IPS-NIHi7 (cell line): Measurements from ENCODE around the gene TNC.
A peak's percentile ranks its signal among the peaks of the same experiment; 100 is the strongest.

Source experiments
- DNase-seq: peaks from one replicate; pipeline ENCODE4 v3.0.0; 2012; ENCODE audit warnings: mixed read lengths; ENCODE audit errors: extremely low spot score

TNC gene

DNA sequence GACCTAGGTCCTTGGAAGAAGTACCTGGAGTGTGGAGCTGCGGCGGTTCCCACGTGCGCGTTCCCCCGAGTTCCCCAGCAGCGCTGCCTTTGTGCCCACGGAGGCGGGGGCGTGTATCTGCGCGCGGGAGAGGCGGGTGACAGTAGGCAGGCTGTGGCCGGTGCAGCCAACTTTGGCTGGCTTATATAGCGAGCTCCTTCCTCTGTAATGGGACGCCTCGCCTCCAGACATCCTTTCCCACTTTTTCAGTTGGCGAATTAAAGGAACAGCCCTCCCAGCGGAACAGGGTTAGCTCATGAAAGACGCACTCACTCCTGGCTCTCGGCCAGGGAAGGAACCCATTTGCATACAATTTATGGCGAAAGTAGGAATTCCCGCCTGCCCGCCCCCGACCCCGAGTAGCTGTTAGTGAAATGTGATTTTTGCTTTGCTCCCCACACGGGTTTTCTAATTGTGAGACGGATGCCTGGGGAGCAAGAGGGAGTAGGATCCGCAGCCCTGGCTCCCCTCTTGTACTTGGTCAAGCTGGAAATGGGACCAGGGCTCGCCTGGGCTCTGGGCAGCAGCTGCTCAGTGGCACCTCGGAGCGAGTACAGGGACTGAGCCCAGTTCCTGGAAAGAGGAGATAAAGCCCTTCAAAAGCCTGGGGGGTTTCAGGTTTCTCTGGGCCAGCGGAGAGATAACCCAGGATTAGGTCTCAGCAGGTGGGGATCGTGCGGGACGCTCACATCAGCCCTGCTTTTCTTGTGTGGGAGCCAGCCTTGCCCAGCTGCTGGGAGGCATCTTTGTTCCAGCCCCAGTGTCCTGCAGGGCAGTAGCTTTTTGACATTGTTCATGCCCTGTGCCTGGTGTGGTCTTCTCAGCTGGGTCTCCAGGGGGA lies at the start of gene TNC:
TSS of gene TNC (minus strand) at position 159 of the 880 bp plus-strand sequence. CDS start 27,139 bp downstream, outside the sequence.
- peak; percentile 74 for DNase-seq

DNA sequence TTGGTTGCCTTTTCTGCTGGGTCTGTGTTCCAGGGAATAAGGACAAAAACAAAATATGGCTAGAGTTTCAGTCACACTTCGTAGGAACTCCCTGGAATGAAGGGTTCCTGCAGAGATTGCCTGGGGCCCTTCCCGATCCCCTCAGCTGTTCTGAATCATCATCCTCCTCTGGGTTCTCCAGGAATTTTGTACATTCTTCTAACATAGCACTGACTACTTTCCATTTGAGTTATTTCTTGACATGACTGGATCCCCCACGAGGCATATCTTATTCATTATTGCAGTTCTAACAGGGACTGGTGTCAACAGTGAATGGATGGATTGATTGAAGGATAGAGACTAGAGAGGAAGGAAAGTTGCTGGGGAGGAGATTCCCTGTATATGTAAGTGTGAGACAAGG lies 49.2 kb upstream of the TNC start:
- no peak for DNase-seq

DNA sequence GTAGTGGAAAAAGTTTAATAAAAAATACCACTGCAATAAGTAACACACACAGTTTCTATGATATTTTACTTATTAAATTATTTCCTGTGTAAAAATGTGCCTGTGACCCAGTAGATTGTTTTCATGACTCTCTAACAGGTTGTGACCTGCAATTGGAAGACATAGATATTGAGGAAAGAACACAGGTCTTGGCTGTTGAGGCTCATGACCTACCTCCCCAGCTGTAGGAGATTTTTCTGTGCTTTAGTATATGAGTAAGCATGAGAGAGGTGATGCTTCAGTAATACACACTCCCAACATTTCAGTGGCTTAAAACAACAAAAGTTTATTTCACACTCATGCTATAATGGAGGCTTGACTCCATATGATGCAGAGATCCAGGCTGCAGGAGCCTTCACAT lies 47.3 kb upstream of the TNC start:
- no peak for DNase-seq

DNA sequence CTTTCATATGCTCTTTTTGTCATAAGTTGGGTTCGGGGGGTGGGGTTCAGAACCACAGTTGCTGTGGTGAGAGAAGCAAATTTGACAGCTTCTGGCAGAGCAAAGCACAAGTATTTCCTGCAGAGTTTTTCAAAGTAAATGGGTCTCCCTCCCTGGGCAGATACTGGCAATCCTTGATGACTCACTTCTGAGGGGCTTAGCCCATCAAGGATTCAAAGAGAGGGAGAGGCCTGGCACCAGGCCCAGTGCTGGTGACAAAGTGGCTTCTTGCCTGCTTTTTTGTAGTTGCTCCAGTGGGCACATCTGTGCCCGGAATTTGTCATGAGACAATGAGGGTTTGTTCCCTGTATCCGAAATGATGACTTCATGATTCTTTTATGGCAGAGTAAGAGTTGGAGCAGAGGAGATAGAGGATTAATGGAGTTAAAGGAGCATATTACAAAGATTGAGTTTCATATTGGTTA lies 46.6 kb upstream of the TNC start:
- DNase-seq: peak; percentile 56

DNA sequence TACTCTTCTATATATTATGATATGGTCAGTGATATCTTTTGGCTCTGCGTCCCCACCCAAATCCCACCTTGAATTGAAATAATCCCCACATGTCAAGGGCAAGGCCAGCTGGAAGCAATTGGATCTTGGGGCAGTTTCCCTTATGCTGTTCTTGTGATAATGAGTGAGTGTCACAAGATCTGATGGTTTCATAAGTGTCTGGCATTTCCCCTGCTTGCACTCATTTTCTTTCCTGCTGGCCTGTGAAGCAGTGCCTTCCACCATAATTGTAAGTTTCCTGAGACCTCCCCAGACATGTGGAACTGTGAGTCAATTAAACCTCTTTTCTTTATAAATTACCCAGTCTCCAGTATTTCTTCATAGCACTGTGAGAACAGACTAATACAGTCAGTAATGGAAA lies 45.0 kb upstream of the TNC start:
- no peak for DNase-seq

DNA sequence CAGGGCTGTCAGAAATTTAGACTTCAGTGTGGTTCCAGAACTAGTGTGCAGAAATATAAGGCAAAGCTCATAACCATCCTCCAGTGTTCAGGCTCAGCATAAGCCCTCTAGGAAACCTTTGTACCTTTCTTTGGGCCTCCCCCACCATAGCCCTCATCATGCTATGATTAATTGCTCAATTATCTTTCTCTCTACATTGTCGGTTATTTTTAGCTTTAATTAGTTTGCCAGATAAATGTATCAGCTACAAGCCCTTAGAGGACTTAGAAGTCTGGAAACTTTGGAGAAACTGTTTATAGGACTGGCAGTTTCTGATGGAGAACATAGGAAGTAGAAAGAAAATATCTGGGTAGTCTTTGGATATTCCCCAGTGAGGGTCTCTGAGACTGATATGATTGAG lies 43.5 kb upstream of the TNC start:
- no peak for DNase-seq

DNA sequence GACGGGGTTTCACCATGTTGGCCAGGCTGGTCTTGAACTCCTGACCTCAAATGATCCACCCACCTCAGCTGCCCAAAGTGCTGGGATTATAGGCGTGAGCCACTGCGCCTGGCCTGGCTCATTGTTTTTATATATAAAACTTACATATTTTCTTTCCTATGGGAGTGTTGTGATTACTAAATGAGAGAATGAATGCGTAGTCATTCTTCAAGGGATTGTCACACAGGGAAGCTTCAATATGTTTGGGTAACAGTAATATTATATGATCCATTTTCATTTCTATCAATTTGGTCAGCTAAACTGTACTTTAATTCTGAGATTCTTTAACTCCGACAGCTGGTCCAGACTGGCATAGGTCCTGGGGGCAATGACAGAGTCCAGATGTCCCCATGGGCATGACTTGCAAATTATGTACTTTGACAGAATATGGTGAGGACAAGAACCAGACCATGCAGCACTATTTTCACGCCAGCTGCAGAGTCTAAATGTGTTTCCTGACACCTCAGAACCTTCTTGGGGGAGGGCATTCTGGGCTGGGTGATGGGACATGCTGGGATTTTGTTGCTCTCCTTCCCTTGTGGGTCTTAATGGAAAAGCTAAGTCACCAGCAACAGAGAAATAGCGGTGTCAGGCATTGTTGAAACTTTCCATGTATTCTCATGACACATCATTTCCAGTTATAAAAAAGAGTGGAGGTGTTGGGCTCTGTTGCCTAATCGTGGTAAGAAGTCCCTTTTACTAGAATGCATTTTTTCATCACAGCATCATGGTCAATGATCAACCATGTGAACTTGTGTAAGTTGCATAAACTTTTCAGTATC lies 40.9 kb upstream of the TNC start:
- no peak for DNase-seq

DNA sequence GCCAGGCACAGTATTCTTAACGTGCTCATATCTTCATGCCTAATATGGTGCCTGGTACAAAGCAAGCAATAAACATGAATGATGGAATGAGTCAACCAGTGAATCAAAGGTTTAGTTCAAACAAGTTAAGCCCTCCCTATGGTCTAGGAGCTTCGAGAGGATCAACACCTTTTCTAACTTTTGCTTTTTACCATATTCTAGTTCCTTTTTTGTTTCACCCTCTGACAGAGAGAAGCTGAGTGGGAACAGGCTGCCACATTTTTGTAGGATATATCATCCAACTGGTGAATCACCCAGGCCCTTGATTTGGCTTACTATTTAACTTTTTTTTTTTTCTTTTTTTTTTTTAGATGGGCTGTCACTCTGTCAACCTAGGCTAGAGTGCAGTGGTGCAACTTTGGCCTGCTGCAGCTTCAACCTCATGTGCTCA lies 39.3 kb upstream of the TNC start:
- DNase-seq: no peak

DNA sequence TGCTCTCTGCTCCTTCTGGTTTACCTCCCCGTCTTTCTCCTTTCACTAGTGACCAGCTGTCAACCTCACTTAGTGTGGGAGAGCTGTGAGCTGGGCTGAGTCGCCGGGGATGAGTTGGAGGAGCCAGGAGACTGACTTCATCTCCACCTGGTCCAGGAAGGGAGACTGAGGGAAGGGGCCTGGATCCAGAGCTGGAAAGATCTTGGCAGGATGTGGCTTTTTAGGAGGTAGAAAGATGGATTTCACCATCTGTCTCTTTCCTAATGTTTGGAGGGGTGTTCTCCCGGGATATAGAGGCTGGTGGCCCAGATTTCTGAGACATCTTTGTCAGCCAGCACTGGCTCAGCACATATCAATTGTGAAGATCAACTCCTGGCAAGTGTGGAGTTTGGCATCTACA lies 37.1 kb upstream of the TNC start:
- no peak for DNase-seq

DNA sequence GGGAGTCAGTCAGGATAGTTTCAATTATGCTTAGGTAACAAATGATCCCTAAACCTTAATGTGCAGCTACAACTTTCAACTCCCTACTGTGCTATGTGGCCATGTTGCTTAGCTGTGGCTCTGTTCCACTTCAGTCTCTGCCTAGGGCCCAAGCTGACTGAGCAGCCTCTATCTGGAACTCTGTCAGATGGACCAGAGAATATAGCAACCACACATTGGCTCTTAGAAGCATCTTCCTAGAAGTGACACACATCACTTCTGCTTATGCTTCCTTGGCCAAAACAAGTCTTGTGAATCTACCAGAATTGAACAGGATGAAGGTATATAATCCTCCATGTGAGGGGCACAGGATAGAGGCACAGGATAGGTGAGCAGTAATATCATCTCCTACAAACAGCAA lies 36.7 kb upstream of the TNC start:
- DNase-seq: no peak

DNA sequence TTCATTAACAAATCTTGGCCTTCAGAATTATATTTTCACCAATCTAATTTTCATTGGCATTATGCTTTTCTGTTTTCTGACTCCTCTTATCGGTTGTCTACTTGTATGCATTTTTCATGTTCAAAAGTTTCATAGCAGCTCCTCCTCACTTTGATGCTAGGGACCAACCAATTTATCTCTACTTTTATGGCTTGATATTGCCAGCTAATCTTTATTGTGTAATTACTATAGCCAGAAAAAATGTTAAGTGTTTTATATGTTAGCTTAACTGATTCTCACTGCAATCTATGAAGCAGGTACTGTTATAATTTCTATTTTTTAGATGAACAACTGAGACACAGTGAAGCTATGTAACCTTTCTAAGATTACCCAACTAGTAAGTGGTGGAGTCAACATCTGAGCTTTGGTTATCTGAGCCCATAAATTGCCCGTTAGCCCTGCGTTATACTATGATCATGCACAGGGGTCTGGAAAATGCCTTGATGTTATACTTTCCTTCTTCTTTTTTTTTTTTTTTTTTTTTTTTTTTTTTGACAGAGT lies 34.4 kb upstream of the TNC start:
- DNase-seq: no peak

DNA sequence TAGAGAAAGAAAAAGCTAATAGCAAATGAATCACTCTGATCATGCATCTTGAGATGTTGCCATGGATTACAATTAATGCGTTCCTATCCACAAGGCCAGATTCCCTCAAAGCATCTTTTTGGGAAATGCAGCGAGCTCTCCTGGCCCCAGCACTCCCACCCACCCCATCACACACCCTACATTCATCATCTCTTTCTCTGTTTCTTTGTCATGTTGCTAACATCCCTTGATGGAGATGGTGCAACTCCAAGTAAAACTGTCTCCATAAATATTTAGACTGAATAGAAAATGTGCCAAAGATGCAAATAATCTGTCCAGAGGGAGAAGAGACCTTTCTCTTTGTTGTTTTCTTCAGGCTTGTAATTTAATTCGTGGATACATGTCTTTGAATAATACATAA lies 30.8 kb upstream of the TNC start:
- no peak for DNase-seq

DNA sequence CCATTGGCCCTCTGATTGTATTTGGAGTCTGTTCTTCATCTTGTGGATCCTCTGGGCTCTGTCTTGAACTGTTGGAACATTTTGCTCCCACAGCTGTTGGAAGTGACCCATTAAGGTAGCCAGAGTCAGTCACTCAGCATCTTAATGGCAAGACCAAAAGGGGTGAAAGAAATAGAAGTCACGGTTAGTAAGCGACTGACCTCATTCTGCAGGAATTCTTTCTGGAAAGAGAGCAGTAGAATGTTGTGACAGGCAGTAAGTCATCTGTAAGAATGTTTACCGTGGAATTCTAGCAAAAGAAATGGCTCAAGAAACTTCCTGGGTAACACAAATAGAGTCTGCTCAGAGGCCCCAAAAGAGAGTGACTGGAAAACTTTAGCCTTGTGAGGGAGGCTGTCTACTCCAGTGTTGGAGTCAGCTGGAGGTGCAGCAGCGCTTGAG lies 28.6 kb upstream of the TNC start:
- DNase-seq: no peak

DNA sequence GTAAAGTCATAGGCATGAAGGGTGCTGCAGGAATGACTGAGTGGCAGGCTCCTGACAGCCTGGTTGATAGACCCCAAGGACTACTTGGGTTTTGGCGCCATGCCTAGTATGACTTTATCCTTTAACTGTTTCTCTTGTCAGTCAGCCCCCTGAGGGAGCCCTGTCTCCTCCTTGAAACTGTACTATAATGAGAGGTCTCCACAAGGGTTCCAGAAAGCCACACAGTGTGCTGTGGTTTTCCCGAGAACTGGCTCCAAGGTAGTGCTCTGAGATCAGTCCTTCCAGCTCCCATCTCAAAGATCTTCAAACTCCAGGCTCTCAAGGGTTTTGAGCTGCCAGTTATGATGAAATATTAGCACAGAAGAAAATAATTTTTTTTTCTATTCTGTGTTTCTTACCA lies 26.7 kb upstream of the TNC start:
- DNase-seq: no peak

DNA sequence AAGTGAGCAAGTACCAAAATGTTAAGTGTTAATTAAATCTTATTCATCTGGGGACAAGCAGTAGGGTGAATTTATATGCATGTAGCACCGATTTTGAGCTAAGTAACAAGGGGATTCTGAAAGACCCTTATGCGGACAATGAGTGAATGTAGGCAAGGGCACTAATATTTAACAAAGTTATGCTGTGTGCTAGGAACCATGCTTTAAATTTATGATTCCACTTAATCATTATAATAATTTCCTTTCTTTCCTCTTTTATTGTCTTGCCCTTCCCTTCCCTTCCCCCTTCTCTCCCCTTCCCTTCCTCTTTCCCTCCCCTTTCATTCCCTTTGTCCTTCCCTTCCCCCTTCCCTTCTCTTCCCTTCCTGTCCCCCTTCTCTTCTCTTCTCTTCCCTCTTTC lies 25.7 kb upstream of the TNC start:
- DNase-seq: no peak

DNA sequence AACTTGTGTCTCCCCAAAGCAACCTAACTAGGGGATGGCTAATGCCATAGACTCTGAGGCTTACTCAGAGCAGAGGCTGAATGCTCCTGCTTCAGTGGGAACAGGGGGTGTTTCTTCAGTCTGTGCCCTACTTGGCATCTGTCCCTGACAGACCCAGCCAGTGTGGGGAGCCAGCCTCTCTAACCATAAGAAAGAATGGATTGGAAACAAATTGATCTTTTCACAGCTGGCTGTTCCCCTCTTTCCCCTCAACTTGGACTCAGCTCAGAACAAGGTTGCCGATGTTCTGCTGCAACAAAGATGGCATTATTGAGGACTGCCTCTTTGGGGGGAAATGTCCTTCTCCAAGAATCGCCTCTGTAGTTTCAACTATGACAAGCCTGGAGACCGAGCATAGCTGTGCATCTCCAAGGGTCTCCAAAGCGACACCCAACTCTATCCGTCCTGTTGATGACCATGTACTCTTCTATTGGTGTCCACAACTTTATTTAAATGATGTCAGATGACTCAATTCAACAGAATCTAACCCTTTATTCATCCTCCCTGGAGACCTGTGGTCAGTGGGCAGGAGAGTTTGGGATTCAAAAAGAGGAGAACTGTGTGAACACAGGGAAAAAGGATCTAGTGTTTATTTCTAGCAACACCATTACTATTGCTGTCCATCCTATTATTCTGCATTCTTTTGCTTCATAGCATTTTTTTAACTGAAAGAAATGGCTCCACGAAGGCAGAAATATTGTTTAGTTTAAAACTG lies 24.7 kb upstream of the TNC start:
- no peak for DNase-seq

DNA sequence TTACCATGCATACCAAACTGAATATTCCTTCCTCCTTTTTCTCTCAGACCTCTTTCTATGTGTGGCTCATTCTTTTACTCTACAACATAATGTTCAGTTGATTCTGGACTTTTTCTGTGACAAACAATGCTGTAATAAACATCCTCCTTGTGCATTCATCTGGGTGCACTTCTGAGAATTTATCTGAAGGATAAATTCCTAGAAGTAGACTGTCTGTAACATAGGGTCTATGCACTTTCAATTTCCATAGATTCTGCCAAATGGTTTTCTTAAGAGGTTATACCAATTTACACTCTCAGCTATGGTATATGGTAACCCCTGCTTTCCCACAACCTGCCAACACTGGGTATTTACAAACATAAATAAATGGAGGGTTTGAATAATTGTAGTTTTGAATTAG lies 24.1 kb upstream of the TNC start:
- DNase-seq: no peak

DNA sequence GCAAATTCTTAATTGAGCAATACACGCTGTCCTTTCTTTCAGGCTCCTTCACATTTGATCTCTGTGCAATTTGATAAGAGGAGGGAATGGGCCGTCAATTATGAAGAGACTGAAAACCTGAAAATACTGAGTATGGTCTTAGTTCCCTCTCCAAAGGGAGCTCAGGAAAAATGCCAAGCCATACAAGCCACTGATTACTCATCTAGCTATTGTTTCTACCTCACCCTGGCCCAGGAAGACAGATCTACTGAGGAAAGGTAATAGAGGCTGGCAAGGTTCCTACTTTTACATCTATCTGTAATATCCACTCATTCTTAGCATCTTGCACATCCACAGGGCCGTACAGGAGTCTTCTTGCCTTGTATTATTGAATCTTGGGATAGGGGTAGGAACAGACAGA lies 23.7 kb upstream of the TNC start:
- no peak for DNase-seq

DNA sequence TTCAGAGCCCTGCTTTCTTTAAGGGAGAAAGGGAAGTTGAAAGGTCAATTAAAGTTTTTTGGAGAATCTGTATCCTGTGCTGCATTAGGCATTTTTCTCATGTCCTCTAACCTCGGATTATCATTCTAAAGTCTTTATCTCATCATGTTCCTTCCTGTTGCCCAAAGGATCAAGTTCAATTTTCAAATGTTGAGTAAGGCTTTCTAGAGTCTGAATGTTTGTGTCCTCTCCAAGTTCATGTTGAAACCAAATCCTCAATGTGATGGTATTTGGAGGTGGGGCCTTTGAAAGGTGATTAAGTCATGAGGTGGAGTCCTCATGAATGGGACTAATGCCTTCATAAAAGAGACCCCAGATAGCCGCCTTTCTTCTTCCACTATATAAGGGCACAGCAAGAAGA lies 20.2 kb upstream of the TNC start:
- no peak for DNase-seq

DNA sequence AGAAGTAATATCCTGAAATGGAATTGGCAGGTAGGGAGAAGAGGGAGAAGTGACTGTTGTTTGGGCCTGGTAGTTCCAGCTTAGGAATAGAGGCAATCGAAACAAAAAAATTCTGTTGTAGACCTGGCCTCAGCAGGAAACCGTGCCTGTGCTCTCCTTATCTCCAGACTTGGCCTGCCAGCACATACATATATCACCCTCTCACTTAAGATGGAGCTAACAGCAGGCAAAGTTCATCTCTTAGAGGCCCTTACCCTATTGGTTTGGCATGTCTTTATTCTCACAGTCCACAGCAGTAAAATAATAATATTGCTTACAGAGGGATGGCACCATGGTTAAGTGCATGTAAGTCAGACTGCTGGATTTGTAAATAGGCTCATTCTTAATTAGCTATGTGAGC lies 19.6 kb upstream of the TNC start:
- no peak for DNase-seq

DNA sequence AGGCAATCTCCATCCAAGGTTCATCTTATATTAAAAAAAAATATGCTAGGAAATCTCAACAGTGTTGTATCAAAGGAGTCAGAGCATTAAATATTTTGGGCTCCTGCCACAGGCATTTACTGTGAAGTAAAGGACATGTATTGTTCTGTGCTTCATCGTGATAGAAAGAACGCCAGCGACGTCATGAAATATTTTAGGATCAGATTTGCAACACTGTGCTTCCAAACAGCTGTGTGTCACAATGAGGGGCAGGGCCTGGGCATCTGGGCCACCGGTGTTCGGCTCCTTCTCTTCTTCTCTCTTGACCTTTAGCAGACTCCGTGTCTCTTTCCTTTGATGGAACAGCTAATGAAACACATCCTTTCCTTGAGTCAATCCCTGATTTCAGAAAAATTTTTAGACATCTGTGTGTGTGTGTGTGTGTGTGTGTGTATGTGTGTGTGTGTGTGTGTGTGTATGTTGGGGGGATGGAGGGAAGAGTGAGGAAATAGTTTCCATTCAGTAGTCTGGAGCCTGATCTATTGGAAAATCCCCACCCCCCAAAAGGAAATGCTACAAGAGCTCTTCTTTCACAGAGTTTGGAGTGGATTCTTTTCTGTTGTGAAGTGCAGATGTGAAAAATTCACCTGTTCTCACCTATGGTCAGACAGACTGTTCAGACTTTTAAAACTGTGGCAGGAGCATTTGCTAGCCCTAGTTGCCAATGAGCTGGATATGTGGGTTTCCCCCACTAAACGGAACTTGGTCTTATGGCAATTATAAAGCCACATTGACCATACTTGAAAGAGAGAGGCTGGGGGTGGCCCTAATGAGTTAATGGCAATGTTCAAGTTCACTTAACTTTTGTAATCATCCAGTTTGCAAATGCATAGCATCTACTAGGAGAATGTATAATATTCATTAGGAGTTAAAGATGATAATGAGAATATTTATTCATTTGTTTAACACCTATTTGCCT lies 18.1 kb upstream of the TNC start:
- DNase-seq: no peak
